Endothelial cell of umbilical vein (primary cell): ENCODE measurements around the gene BDKRB2. TPM values are rescaled to one million over a fixed set of nuclear protein-coding genes. Genes with fewer than 3 reads are reported as not detected.

ENCODE experiments used
- BruUV-seq: library from RNA; stranded (reverse); fragments of 400-500 nt; replicated peaks from 2 replicates; lab custom pipeline; 2021; lab: Mats Ljungman, UMichigan
- CTCF ChIA-PET: fragments of 300-600, 350-600 bp; sonication (Branson Sonifier 250); formaldehyde crosslinking; loops from one replicate; lab custom pipeline; 2021; ENCODE audit warnings: antibody characterized with exemption, inconsistent platforms; lab: Charles Lee
- POLR2A ChIA-PET: fragments of 300-600, 350-600 bp; sonication (Branson Sonifier 250); formaldehyde crosslinking; loops from one replicate; lab custom pipeline; 2021; ENCODE audit warnings: antibody characterized with exemption, inconsistent platforms; lab: Charles Lee
- DNase-seq: peaks from one replicate; pipeline ENCODE4 v3.0.0-alpha.2; 2011; ENCODE audit warnings: low read depth, low spot score
- FAIRE-seq: peaks from 2 replicates; lab custom pipeline; 2011; peaks lifted over from hg19 to GRCh38; lab: Jason Lieb, UNC
- H2AFZ ChIP-seq: 2 replicates; pipeline ENCODE4 v1.6.0; 2012; ENCODE audit warnings: low read depth, low read length, control low read depth, inconsistent platforms
- H3K27ac ChIP-seq: 2 replicates; pipeline ENCODE4 v1.5.1; 2011; ENCODE audit warnings: low read depth, mild to moderate bottlenecking, control low read depth, low read length, moderate library complexity; ENCODE audit not compliant: insufficient read depth
- H3K27me3 ChIP-seq, 2 experiments: 2 replicates each; pipeline versions ENCODE4 v1.6.0 to v1.6.1; 2011; ENCODE audit warnings: low read length in 2 of 2, mixed read lengths in 1 of 2; ENCODE audit not compliant: control insufficient read depth in 2 of 2, insufficient read depth in 2 of 2
- H3K36me3 ChIP-seq, 2 experiments: 2 replicates in 1 of 2; 3 replicates in 1 of 2; pipeline ENCODE4 v1.5.1; 2011; ENCODE audit warnings: low read length in 2 of 2, mild to moderate bottlenecking in 1 of 2, moderate library complexity in 1 of 2; ENCODE audit not compliant: control insufficient read depth in 2 of 2, insufficient read depth in 2 of 2; ENCODE audit errors: extremely low read depth in 1 of 2
- H3K4me1 ChIP-seq: 3 replicates; pipeline ENCODE4 v1.5.1; 2011; ENCODE audit warnings: mild to moderate bottlenecking, low read length; ENCODE audit not compliant: control insufficient read depth, insufficient read depth; ENCODE audit errors: extremely low read depth
- H3K4me2 ChIP-seq: 2 replicates; pipeline ENCODE4 v1.6.1; 2011; ENCODE audit warnings: low read length, control low read depth, mixed read lengths; ENCODE audit not compliant: insufficient read depth
- H3K4me3 ChIP-seq, 3 experiments: fragments of 200-600 bp in 1 of 3; sonication (generic), shearing (Covaris generic) in 1 of 3; replicated peaks in 1 of 3; 2 replicates each; pipeline ENCODE4 v1.5.1; 2011 to 2016; ENCODE audit warnings: control low read depth in 3 of 3, low read length in 3 of 3, mild to moderate bottlenecking in 2 of 3, inconsistent platforms in 1 of 3, low read depth in 1 of 3, moderate library complexity in 1 of 3; ENCODE audit not compliant: insufficient read depth in 1 of 3
- H3K79me2 ChIP-seq: 2 replicates; pipeline ENCODE4 v1.6.0; 2012; ENCODE audit warnings: low read length, inconsistent platforms; ENCODE audit not compliant: control insufficient read depth, insufficient read depth
- H3K9ac ChIP-seq: replicated peaks from 2 replicates; pipeline ENCODE3; 2011; ENCODE audit warnings: low read length, control low read depth; ENCODE audit not compliant: insufficient read depth; ENCODE audit errors: extremely low read depth
- H3K9me1 ChIP-seq: replicated peaks from 3 replicates; pipeline ENCODE4 v1.6.0; 2011; ENCODE audit warnings: mild to moderate bottlenecking, low read length; ENCODE audit not compliant: control insufficient read depth, insufficient read depth; ENCODE audit errors: extremely low read depth
- H3K9me3 ChIP-seq: replicated peaks from 2 replicates; pipeline ENCODE4 v1.5.1; 2012; ENCODE audit warnings: low read length, inconsistent platforms; ENCODE audit not compliant: control insufficient read depth, insufficient read depth
- H4K20me1 ChIP-seq: replicated peaks from 2 replicates; pipeline ENCODE3; 2011; ENCODE audit warnings: mild to moderate bottlenecking, low read length; ENCODE audit not compliant: control insufficient read depth, insufficient read depth; ENCODE audit errors: extremely low read depth
- CTCF ChIP-seq, 2 donors: IDR thresholded peaks; 1 replicate in 1 of 2; 2 replicates in 1 of 2; pipeline ENCODE4 v1.5.1; 2011; ENCODE audit warnings: low read length in 2 of 2, mild to moderate bottlenecking in 2 of 2, moderate library complexity in 2 of 2, control low read depth in 1 of 2, inconsistent platforms in 1 of 2, low read depth in 1 of 2; ENCODE audit not compliant: insufficient read depth in 1 of 2; ENCODE audit errors: extremely low read depth in 1 of 2
- EZH2 ChIP-seq: IDR thresholded peaks from 2 replicates; pipeline ENCODE4 v1.6.1; 2012; ENCODE audit warnings: borderline replicate concordance, low read depth, mild to moderate bottlenecking, moderate library complexity, low read length, inconsistent platforms; ENCODE audit not compliant: severe bottlenecking
- FOS ChIP-seq: IDR thresholded peaks from 2 replicates; pipeline ENCODE4 v1.6.1; 2011; ENCODE audit warnings: mild to moderate bottlenecking, low read length, moderate library complexity, borderline replicate concordance; ENCODE audit not compliant: insufficient read depth
- GATA2 ChIP-seq: IDR thresholded peaks from 2 replicates; pipeline ENCODE4 v1.7.0; 2011; ENCODE audit warnings: low read depth, mild to moderate bottlenecking, moderate library complexity, mixed read lengths, low read length; ENCODE audit not compliant: insufficient read length, insufficient read depth
- JUN ChIP-seq: IDR thresholded peaks from 2 replicates; pipeline ENCODE4 v1.6.1; 2011; ENCODE audit warnings: borderline replicate concordance, low read depth; ENCODE audit not compliant: insufficient read length, insufficient read depth
- MAX ChIP-seq: IDR thresholded peaks from 2 replicates; pipeline ENCODE4 v1.6.1; 2011; ENCODE audit not compliant: insufficient read depth, insufficient read length
- MYC ChIP-seq: IDR thresholded peaks from one replicate; pipeline ENCODE4 v1.6.1; 2011; ENCODE audit warnings: mild to moderate bottlenecking, low read depth, low read length
- POLR2A ChIP-seq: IDR thresholded peaks from 2 replicates; pipeline ENCODE4 v1.6.1; 2012; ENCODE audit warnings: low read depth, mild to moderate bottlenecking, control low read depth, low read length
- POLR2AphosphoS5 ChIP-seq: IDR thresholded peaks from 2 replicates; pipeline ENCODE4 v1.6.1; 2012; ENCODE audit warnings: low read depth, mild to moderate bottlenecking, control low read depth, low read length, moderate library complexity; ENCODE audit not compliant: insufficient read depth
- dilution Hi-C: fragments of 300-500 bp; cut with MboI; formaldehyde crosslinking; loops from one replicate; pipeline ENCODE4 v1.15.0; 2019; ENCODE audit warnings: low sequenced_read_pairs; ENCODE audit not compliant: extremely low pct_ligation_motif_present
- intact Hi-C: fragments of 100-400 bp; cut with micrococcal nuclease; formaldehyde crosslinking; loops from one replicate; pipeline ENCODE4 v1.10.0; 2022
- polyA plus RNA-seq, 4 experiments: library from polyadenylated mRNA; depleted of rRNA in 3 of 4; stranded (reverse) in 3 of 4; unstranded in 1 of 4; fragments of >200 nt; gene quantifications; 2 replicates each; pipeline versions ENCODE4 v1.2.1 to v1.2.3, GENCODE V29; 2011 to 2012; ENCODE audit warnings: missing spikeins in 1 of 4
- total RNA-seq: library from RNA; stranded (reverse); gene quantifications from 2 replicates; pipeline ENCODE4 v1.2.3, GENCODE V29; 2021

The BDKRB2 gene
- total and polyA plus RNA-seq, 2 donors (not counting 3 experiments of a cell fraction or from before 2014, with no cell fraction given) = 0.22 to 0.77 TPM

GRCh38 chr14:96162741-96163140 lies 41.9 kb upstream of the BDKRB2 start:
- Histone ChIP-seq H2AFZ (no peak overlapping the region), H4K20me1 (no peaks in the 10 kb centered on the region), H3K27me3 (no peaks in the 10 kb centered on the region), H3K27ac (no peak overlapping the region), H3K4me1 (no peaks in the 10 kb centered on the region), H3K9me3 (no peaks in the 10 kb centered on the region), H3K4me2 (no peak overlapping the region), H3K9ac (no peak overlapping the region), H3K79me2 (no peaks in the 10 kb centered on the region), H3K36me3 (no peaks in the 10 kb centered on the region), H3K4me3 (no peak overlapping the region), H3K9me1 (no peaks in the 10 kb centered on the region)
- POLR2A ChIA-PET = no interaction called here
- DNase-seq = no peak
- CTCF ChIA-PET = no interaction called here
- intact Hi-C loops (no loop called here), dilution Hi-C loops (no loop called here)
- no peak for FAIRE-seq
- TF ChIP-seq EZH2 (no peak), MYC (no peak), FOS (no peak), JUN (no peak), CTCF (IDR thresholded peaks at IDR 0.05; ENCODE audit: extremely low read depth in 1 of 2, insufficient read depth in 1 of 2, low read depth in 1 of 2, low read length in 2 of 2) (no peak), MAX (no peak), POLR2A (no peak), GATA2 (no peak), POLR2AphosphoS5 (no peak)
- no TSS peak for BruUV-seq
